Tibial nerve (tissue), 4 donors: ENCODE data around the gene CES1. TPM values are rescaled to one million over a fixed set of nuclear protein-coding genes. Genes with fewer than 3 reads are reported as not detected.
"Not testable (repeated sequence)": the region's sequence is repeated elsewhere in the genome, so short reads cannot be mapped to it uniquely, and the experiment has no call there.

Experiments
- DNase-seq, 2 donors: peaks; one replicate each; pipeline ENCODE4 v3.0.0-alpha.2; 2019; ENCODE audit warnings: low spot score in 2 of 2
- H3K27ac ChIP-seq, 4 donors: fragments of 200-600 bp; sonication (generic) in 3 of 4; one replicate each; pipeline ENCODE4 v1.5.1; 2017 to 2019; ENCODE audit warnings: mild to moderate bottlenecking in 1 of 4
- H3K27me3 ChIP-seq, 2 donors: fragments of 200-600 bp; sonication (generic) in 1 of 2; one replicate each; pipeline versions ENCODE4 v1.5.1 to v1.6.0; 2017 to 2019
- H3K36me3 ChIP-seq, 3 donors: fragments of 200-600 bp; sonication (generic); one replicate each; pipeline ENCODE4 v1.5.1; 2018 to 2019
- H3K4me1 ChIP-seq, 4 donors: fragments of 200-600 bp; sonication (generic) in 3 of 4; one replicate each; pipeline ENCODE4 v1.5.1; 2017 to 2019
- H3K4me3 ChIP-seq, 4 donors: fragments of 200-600 bp; sonication (generic) in 3 of 4; one replicate each; pipeline ENCODE4 v1.5.1; 2017 to 2019; ENCODE audit warnings: mild to moderate bottlenecking in 1 of 4, moderate library complexity in 1 of 4
- H3K9me3 ChIP-seq, 4 donors: fragments of 200-600 bp; sonication (generic) in 3 of 4; one replicate each; pipeline ENCODE4 v1.5.1; 2017 to 2019
- CTCF ChIP-seq, 5 experiments: fragments of 200-600 bp in 3 of 5; fragments of 450-650 bp in 2 of 5; sonication (generic) in 3 of 5; IDR thresholded peaks; one replicate each; pipeline ENCODE4 v1.5.1; 2016 to 2019; ENCODE audit warnings: antibody characterized with exemption in 5 of 5, mild to moderate bottlenecking in 3 of 5, moderate library complexity in 2 of 5
- EP300 ChIP-seq, 2 donors: sonication (generic); formaldehyde crosslinking; IDR thresholded peaks; one replicate each; pipeline ENCODE4 v1.6.1; 2017; ENCODE audit warnings: antibody characterized with exemption in 2 of 2, mild to moderate bottlenecking in 1 of 2
- POLR2A ChIP-seq, 2 donors: fragments of 450-650 bp; IDR thresholded peaks; one replicate each; pipeline ENCODE4 v1.6.1; 2017; ENCODE audit warnings: antibody characterized with exemption in 2 of 2, mild to moderate bottlenecking in 2 of 2, moderate library complexity in 2 of 2
- WGBS, 2 donors: methylation state at CpG; one replicate each; pipeline ENCODE4 v1.1.5; 2018; 5-methylcytosine and 5-hydroxymethylcytosine counted together
- total RNA-seq, 4 donors: library from RNA; depleted of rRNA; stranded (reverse); fragments of >200 nt; gene quantifications; one replicate each; pipeline ENCODE4 v1.1.0, GENCODE V29; 2016

Gene CES1
- total RNA-seq, 4 donors from 2014 or later: 18.8 to 54.5 (median 37.3) TPM

GRCh38 chr16:55791512-55791911 is 41.4 kb downstream of the CES1 start:
- not testable (repeated sequence) for H3K4me1 ChIP-seq, H3K9me3 ChIP-seq, H3K4me3 ChIP-seq, DNase-seq, H3K27me3 ChIP-seq, H3K27ac ChIP-seq, H3K36me3 ChIP-seq
- no CpG with 5 or more reads among the region's 6 CpGs for WGBS, 2 donors

- not testable (repeated sequence) for H3K9me3 ChIP-seq, H3K36me3 ChIP-seq, H3K4me3 ChIP-seq, H3K27me3 ChIP-seq, DNase-seq, H3K27ac ChIP-seq, H3K4me1 ChIP-seq
- no CpG with 5 or more reads among the region's 7 CpGs for WGBS, 2 donors
These were observed 42.7 kb downstream of the CES1 start for GRCh38 chr16:55790240-55790639.

- H3K9me3 ChIP-seq, H3K4me1 ChIP-seq, DNase-seq, H3K4me3 ChIP-seq, H3K27me3 ChIP-seq, H3K36me3 ChIP-seq, H3K27ac ChIP-seq: not testable (repeated sequence)
- WGBS, 2 donors: 15% methylated on average over 1 of the region's 6 CpGs; no CpG with 5 or more reads in 1 of the 2 donors
These were observed 50.2 kb downstream of the CES1 start for GRCh38 chr16:55782793-55783091.

GRCh38 chr16:55782091-55782792 is 50.7 kb downstream of the CES1 start:
- not testable (repeated sequence) for H3K27ac ChIP-seq, H3K4me3 ChIP-seq, DNase-seq, H3K4me1 ChIP-seq, H3K9me3 ChIP-seq, H3K27me3 ChIP-seq, H3K36me3 ChIP-seq
- WGBS, 2 donors: 80 to 87% methylated on average over 6 of the region's 6 CpGs

- 87 to 89% methylated on average over 8 of the region's 8 CpGs for WGBS, 2 donors
These were observed 51.4 kb downstream of the CES1 start for GRCh38 chr16:55781456-55781855.

GRCh38 chr16:55780095-55780407 is 52.8 kb downstream of the CES1 start:
- not testable (repeated sequence) for H3K4me1 ChIP-seq, DNase-seq, H3K27me3 ChIP-seq, H3K27ac ChIP-seq, H3K36me3 ChIP-seq, H3K9me3 ChIP-seq, H3K4me3 ChIP-seq
- 68 to 88% methylated on average over 2 to 4 of the region's 4 CpGs for WGBS, 2 donors

More at GRCh38 chr16:55781456-55781855, 51.4 kb downstream of the CES1 start:
- not testable (repeated sequence) for H3K27me3 ChIP-seq, H3K4me3 ChIP-seq, H3K4me1 ChIP-seq, DNase-seq, H3K27ac ChIP-seq, H3K9me3 ChIP-seq, H3K36me3 ChIP-seq

GRCh38 chr16:55779402-55780094 is 53.3 kb downstream of the CES1 start:
- no peaks in the 10 kb centered on the region for H3K4me1 ChIP-seq
- no peaks in the 10 kb centered on the region for H3K27me3 ChIP-seq
- no peak overlapping the region for H3K27ac ChIP-seq
- WGBS, 2 donors: 76% methylated on average over 7 of the region's 7 CpGs
- DNase-seq: no peak
- H3K36me3 ChIP-seq: no peaks in the 10 kb centered on the region
- peaks cover 0 to 5% (median 0%) of the 10 kb centered on the region in 4 donors for H3K9me3 ChIP-seq
- H3K4me3 ChIP-seq: no peak overlapping the region
- TF ChIP-seq POLR2A (IDR thresholded peaks at IDR 0.05) (no peak), EP300 (IDR thresholded peaks at IDR 0.05) (no peak), CTCF (IDR thresholded peaks at IDR 0.05) (no peak)

GRCh38 chr16:55778757-55779156 is 54.1 kb downstream of the CES1 start:
- Histone ChIP-seq H3K27me3 (no peaks in the 10 kb centered on the region), H3K4me3 (no peak overlapping the region), H3K27ac (no peak overlapping the region), H3K4me1 (no peaks in the 10 kb centered on the region), H3K36me3 (no peaks in the 10 kb centered on the region), H3K9me3 (peaks cover 0 to 5% (median 0%) of the 10 kb centered on the region in 4 donors)
- no peak for DNase-seq
- 89 to 96% methylated on average over 2 of the region's 2 CpGs for WGBS, 2 donors
- TF ChIP-seq POLR2A (IDR thresholded peaks at IDR 0.05): no peak
- TF ChIP-seq EP300 (IDR thresholded peaks at IDR 0.05): no peak
- TF ChIP-seq CTCF (IDR thresholded peaks at IDR 0.05): no peak
